ENCODE measurements around the gene MTSS2. TPM values are rescaled to one million over a fixed set of nuclear protein-coding genes. Genes with fewer than 3 reads are reported as not detected.

The MTSS2 gene
- total and polyA plus RNA-seq, 2 experiments from 2014 or later = 16.5 to 19.6 TPM

DNA sequence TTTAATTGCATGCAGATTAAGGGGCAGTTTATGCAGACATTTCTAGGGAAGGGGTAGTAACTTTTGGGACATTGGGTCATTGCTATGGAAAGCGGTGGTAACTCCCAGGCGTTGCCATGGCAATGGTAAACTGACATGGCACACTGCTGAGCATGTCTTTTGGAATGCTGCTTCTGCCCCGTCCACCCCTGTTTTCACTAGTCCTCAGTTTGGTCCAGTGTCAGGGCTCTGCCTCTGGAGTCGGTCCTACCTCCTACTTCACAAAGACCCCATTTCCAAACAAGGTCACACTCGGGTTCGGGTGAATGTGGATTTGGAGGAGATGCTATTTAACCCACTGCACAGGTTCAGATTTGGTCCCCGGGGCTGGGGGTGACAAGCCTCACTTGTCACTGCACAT, 36.6 kb downstream of the MTSS2 start:
- no peak for DNase-seq (ENCODE audit: low spot score)
- WGBS (ENCODE audit: low lambda C conversion rate, missing lambda C conversion rate) = 86% methylated on average over 7 of the region's 7 CpGs
- H2AFZ ChIP-seq = no peak overlapping the region

DNA sequence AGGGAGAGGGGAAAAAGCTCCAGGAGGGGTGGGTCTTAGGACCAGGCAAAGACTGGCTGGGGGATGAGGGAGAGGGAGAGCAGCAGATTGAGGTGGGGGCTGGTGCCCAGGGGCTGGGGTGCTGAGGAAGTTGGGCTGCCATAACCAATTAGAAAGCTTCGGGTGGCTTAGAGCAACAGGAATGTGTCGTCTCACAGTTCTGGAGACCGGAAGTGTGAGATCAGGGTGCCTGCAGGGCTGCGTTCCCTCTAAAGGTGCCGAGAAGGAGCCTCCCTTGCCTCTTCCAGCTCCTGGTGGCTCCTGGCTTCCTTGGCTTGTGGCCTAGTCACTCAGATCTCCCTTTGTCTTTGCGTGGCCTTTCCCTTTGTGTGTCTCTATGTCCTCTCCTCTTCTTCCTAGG, 37.2 kb downstream of the MTSS2 start:
- Histone ChIP-seq H3K36me3 (replicated peaks; ENCODE audit: insufficient read depth, low read depth) (no peaks in the 10 kb centered on the region), H3K4me2 (no peak overlapping the region), H3K4me1 (ENCODE audit: insufficient read depth) (no peaks in the 10 kb centered on the region), H4K20me1 (ENCODE audit: insufficient read depth, poor library complexity, severe bottlenecking) (no peaks in the 10 kb centered on the region), H3K79me2 (no peaks in the 10 kb centered on the region), H2AFZ (no peak overlapping the region), H3K4me3 (no peak overlapping the region), H3K27me3 (no peaks in the 10 kb centered on the region), H3K27ac (no peak overlapping the region), H3K9me3 (ENCODE audit: low read depth) (no peaks in the 10 kb centered on the region), H3K9me2 (replicated peaks; ENCODE audit: insufficient read depth) (no peaks in the 10 kb centered on the region)
- TF ChIP-seq, protein P1, sequence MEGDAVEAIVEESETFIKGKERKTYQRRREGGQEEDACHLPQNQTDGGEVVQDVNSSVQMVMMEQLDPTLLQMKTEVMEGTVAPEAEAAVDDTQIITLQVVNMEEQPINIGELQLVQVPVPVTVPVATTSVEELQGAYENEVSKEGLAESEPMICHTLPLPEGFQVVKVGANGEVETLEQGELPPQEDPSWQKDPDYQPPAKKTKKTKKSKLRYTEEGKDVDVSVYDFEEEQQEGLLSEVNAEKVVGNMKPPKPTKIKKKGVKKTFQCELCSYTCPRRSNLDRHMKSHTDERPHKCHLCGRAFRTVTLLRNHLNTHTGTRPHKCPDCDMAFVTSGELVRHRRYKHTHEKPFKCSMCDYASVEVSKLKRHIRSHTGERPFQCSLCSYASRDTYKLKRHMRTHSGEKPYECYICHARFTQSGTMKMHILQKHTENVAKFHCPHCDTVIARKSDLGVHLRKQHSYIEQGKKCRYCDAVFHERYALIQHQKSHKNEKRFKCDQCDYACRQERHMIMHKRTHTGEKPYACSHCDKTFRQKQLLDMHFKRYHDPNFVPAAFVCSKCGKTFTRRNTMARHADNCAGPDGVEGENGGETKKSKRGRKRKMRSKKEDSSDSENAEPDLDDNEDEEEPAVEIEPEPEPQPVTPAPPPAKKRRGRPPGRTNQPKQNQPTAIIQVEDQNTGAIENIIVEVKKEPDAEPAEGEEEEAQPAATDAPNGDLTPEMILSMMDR (IDR thresholded peaks at IDR 0.05; ENCODE audit: poor library complexity) = no peak
- TF ChIP-seq EZH2 (IDR thresholded peaks at IDR 0.05; ENCODE audit: borderline replicate concordance) (no peak), EZH2phosphoT487 (IDR thresholded peaks at IDR 0.05; ENCODE audit: low read depth, severe bottlenecking, unreplicated experiment) (no peak)
- WGBS (ENCODE audit: low lambda C conversion rate, missing lambda C conversion rate) = 85% methylated on average over 6 of the region's 6 CpGs
- no peak for DNase-seq (ENCODE audit: low spot score)

More for the DNA sequence above, 36.6 kb downstream of the MTSS2 start:
- TF ChIP-seq EZH2phosphoT487 (IDR thresholded peaks at IDR 0.05; ENCODE audit: low read depth, severe bottlenecking, unreplicated experiment) (no peak), EZH2 (IDR thresholded peaks at IDR 0.05; ENCODE audit: borderline replicate concordance) (no peak)
- TF ChIP-seq, protein P1 (IDR thresholded peaks at IDR 0.05; ENCODE audit: poor library complexity) = no peak
- Histone ChIP-seq H3K27me3 (no peaks in the 10 kb centered on the region), H4K20me1 (ENCODE audit: insufficient read depth, poor library complexity, severe bottlenecking) (no peaks in the 10 kb centered on the region), H3K9me2 (replicated peaks; ENCODE audit: insufficient read depth) (no peaks in the 10 kb centered on the region), H3K36me3 (replicated peaks; ENCODE audit: insufficient read depth, low read depth) (no peaks in the 10 kb centered on the region), H3K27ac (no peak overlapping the region), H3K4me2 (no peak overlapping the region), H3K9me3 (ENCODE audit: low read depth) (no peaks in the 10 kb centered on the region), H3K79me2 (no peaks in the 10 kb centered on the region), H3K4me1 (ENCODE audit: insufficient read depth) (no peaks in the 10 kb centered on the region), H3K4me3 (no peak overlapping the region)

DNA sequence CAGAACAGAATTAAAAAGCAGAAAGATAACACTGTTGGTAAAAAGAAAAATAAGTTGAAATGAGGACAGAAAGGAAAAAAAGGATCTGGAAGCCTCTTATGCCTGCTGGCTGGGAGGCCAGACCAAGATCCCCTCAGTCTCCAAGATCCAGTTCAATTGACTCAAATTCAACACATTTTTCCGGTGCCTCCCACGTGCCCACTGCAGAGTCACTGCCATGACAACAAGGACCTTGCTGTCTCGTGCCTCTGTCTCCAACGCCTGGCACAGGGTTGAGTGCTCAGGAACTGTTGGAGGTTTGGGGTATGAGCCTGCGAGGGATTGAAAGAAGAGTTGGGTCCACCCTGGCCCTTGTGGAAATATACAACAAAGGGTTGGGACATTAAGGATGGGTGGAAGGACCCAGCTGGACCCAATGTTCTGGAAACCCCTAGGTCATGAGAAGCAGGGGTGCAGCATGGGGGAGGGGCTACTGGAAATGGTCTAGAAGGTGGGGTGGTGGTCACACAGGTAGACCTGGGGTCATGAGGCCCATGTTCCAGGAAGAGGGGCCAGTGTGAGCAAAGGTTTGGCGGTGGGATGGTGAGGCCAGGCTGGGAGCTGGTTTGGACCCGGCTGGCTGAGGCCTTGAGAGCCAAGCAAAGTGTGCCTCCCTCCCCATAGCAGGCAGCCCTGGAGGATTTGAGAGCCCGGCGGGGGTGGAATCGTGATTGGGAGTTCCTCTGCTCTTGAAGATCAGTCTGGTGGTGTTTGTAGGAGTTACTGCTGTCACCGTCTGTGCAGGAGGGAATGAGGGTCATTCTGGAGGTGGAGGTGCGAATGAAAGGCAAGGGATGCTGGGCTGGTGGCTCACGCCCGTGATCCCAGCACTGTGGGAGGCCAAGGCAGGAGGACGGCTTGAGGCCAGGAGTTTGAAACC, 38.2 kb downstream of the MTSS2 start:
- H4K20me1 ChIP-seq (ENCODE audit: insufficient read depth, poor library complexity, severe bottlenecking) = no peaks in the 10 kb centered on the region
- DNase-seq (ENCODE audit: low spot score) = no peak

More for the DNA sequence above, 38.2 kb downstream of the MTSS2 start:
- Histone ChIP-seq H2AFZ (no peak overlapping the region), H3K4me3 (no peak overlapping the region), H3K27ac (no peak overlapping the region), H3K36me3 (replicated peaks; ENCODE audit: insufficient read depth, low read depth) (no peaks in the 10 kb centered on the region), H3K27me3 (no peaks in the 10 kb centered on the region), H3K9me3 (ENCODE audit: low read depth) (no peaks in the 10 kb centered on the region), H3K4me2 (no peak overlapping the region), H3K4me1 (ENCODE audit: insufficient read depth) (no peaks in the 10 kb centered on the region), H3K9me2 (replicated peaks; ENCODE audit: insufficient read depth) (no peaks in the 10 kb centered on the region), H3K79me2 (no peaks in the 10 kb centered on the region)
- WGBS (ENCODE audit: low lambda C conversion rate, missing lambda C conversion rate) = 91% methylated on average over 15 of the region's 15 CpGs
- TF ChIP-seq, protein P1 (IDR thresholded peaks at IDR 0.05; ENCODE audit: poor library complexity) = no peak
- no peak for TF ChIP-seq EZH2 (IDR thresholded peaks at IDR 0.05; ENCODE audit: borderline replicate concordance)
- no peak for TF ChIP-seq EZH2phosphoT487 (IDR thresholded peaks at IDR 0.05; ENCODE audit: low read depth, severe bottlenecking, unreplicated experiment)

Data from hepatocyte (in vitro differentiated cells).